MM.1S (cell line): Measurements from ENCODE around the gene RIPK1.
"Not testable (repeated sequence)": the region's sequence is repeated elsewhere in the genome, so short reads cannot be mapped to it uniquely, and the experiment has no call there.

Experiments
- DNase-seq: peaks from one replicate; pipeline ENCODE4 v3.0.0-alpha.2; 2015
- H2AFZ ChIP-seq: fragments of 300-600 bp; sonication (generic); 2 replicates; pipeline ENCODE4 v1.6.0; 2016; ENCODE audit warnings: antibody characterized with exemption, low read length
- H3F3A ChIP-seq: fragments of 300-600 bp; sonication (generic); 2 replicates; pipeline ENCODE4 v1.6.1; 2016; ENCODE audit warnings: mild to moderate bottlenecking, antibody characterized with exemption, low read length, moderate library complexity, mixed read lengths; ENCODE audit not compliant: insufficient read depth
- H3K27ac ChIP-seq: fragments of 300-600 bp; sonication (generic); 2 replicates; pipeline ENCODE4 v1.5.1; 2016; ENCODE audit warnings: mild to moderate bottlenecking, low read length
- H3K27me3 ChIP-seq: fragments of 300-600 bp; sonication (generic); replicated peaks from 2 replicates; pipeline ENCODE4 v1.6.0; 2016; ENCODE audit warnings: low read length; ENCODE audit not compliant: insufficient read depth
- H3K36me3 ChIP-seq: fragments of 300-600 bp; sonication (generic); replicated peaks from 2 replicates; pipeline ENCODE4 v1.6.1; 2016; ENCODE audit warnings: mild to moderate bottlenecking, low read length, mixed read lengths; ENCODE audit not compliant: insufficient read depth
- H3K4me1 ChIP-seq: fragments of 300-600 bp; sonication (generic); 2 replicates; pipeline ENCODE4 v1.6.1; 2016; ENCODE audit warnings: low read length, mixed read lengths
- H3K4me2 ChIP-seq: fragments of 300-600 bp; sonication (generic); 2 replicates; pipeline ENCODE4 v1.6.0; 2016; ENCODE audit warnings: low read depth, low read length
- H3K4me3 ChIP-seq: fragments of 300-600 bp; sonication (generic); 2 replicates; pipeline ENCODE4 v1.5.1; 2016; ENCODE audit warnings: low read length, mixed read lengths
- H3K79me2 ChIP-seq: fragments of 300-600 bp; sonication (generic); 2 replicates; pipeline ENCODE4 v1.6.1; 2016; ENCODE audit warnings: mixed run types, low read length, mixed read lengths
- H3K9ac ChIP-seq: fragments of 300-600 bp; sonication (generic); 2 replicates; pipeline ENCODE4 v1.6.1; 2016; ENCODE audit warnings: low read length, mixed read lengths
- H3K9me2 ChIP-seq: fragments of 300-600 bp; sonication (generic); replicated peaks from 2 replicates; pipeline ENCODE4 v1.6.1; 2016; ENCODE audit warnings: mild to moderate bottlenecking, low read length, mixed read lengths; ENCODE audit not compliant: insufficient read depth
- H3K9me3 ChIP-seq: fragments of 300-600 bp; sonication (generic); replicated peaks from 2 replicates; pipeline ENCODE4 v1.6.1; 2016; ENCODE audit warnings: mild to moderate bottlenecking, low read length, mixed read lengths; ENCODE audit not compliant: insufficient read depth
- H4K20me1 ChIP-seq: fragments of 300-600 bp; sonication (generic); 2 replicates; pipeline ENCODE4 v1.6.1; 2016; ENCODE audit warnings: mild to moderate bottlenecking, low read length, moderate library complexity, mixed read lengths; ENCODE audit not compliant: insufficient read depth
- EZH2 ChIP-seq: fragments of 300-600 bp; sonication (generic); optimal IDR thresholded peaks from 2 replicates; pipeline ENCODE3; 2017; ENCODE audit warnings: low read depth, mild to moderate bottlenecking, antibody characterized with exemption, low read length, mixed read lengths
- EZH2phosphoT487 ChIP-seq: fragments of 300-600 bp; sonication (generic); IDR thresholded peaks from 2 replicates; pipeline ENCODE4 v1.6.1; 2018; ENCODE audit warnings: antibody characterized with exemption, low read length
- TF ChIP-seq, protein P1 (sequence below): fragments of 300-600 bp; sonication (generic); IDR thresholded peaks from 2 replicates; pipeline ENCODE4 v1.5.1; 2016; ENCODE audit warnings: antibody characterized with exemption, low read length, mixed read lengths

Gene RIPK1

DNA sequence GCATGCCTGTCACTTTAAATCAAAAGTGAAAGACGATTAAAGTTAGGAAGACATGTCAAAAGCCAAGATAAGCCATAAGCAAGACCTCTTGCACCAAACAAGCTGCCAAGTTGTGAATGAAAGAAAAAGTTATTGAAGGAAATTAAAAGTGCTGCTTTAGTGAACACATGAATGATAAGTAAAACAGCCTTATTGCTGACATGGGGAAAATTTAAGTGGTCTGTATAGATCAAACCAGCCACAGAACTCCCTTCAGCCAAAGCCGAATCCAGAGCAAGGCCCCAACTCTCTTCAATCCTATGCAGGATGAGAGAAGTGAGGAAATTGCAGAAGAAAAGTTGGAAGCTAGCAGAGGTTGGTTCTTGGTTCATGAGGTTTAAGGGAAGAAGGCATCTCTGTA lies 9.3 kb upstream of the RIPK1 start:
- H3K9me2 ChIP-seq, result no peaks in the 10 kb centered on the region
- TF ChIP-seq EZH2, result no peak
- TF ChIP-seq, protein P1, sequence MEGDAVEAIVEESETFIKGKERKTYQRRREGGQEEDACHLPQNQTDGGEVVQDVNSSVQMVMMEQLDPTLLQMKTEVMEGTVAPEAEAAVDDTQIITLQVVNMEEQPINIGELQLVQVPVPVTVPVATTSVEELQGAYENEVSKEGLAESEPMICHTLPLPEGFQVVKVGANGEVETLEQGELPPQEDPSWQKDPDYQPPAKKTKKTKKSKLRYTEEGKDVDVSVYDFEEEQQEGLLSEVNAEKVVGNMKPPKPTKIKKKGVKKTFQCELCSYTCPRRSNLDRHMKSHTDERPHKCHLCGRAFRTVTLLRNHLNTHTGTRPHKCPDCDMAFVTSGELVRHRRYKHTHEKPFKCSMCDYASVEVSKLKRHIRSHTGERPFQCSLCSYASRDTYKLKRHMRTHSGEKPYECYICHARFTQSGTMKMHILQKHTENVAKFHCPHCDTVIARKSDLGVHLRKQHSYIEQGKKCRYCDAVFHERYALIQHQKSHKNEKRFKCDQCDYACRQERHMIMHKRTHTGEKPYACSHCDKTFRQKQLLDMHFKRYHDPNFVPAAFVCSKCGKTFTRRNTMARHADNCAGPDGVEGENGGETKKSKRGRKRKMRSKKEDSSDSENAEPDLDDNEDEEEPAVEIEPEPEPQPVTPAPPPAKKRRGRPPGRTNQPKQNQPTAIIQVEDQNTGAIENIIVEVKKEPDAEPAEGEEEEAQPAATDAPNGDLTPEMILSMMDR, result no peak
- TF ChIP-seq EZH2phosphoT487, result no peak
- no peaks in the 10 kb centered on the region for H3F3A ChIP-seq
- 0 out of 2 replicates have a peak overlapping the region, but pooled peaks have one; percentile 26 for H2AFZ ChIP-seq
- no peak overlapping the region for H3K4me2 ChIP-seq
- no peak for DNase-seq
- no peaks in the 10 kb centered on the region for H3K27me3 ChIP-seq
- H4K20me1 ChIP-seq, result no peaks in the 10 kb centered on the region
- H3K9me3 ChIP-seq, result no peaks in the 10 kb centered on the region
- no peak overlapping the region for H3K9ac ChIP-seq
- H3K4me3 ChIP-seq, result no peak overlapping the region
- no peaks in the 10 kb centered on the region for H3K79me2 ChIP-seq
- H3K27ac ChIP-seq, result no peak overlapping the region
- no peaks in the 10 kb centered on the region for H3K36me3 ChIP-seq
- no peaks in the 10 kb centered on the region for H3K4me1 ChIP-seq

DNA sequence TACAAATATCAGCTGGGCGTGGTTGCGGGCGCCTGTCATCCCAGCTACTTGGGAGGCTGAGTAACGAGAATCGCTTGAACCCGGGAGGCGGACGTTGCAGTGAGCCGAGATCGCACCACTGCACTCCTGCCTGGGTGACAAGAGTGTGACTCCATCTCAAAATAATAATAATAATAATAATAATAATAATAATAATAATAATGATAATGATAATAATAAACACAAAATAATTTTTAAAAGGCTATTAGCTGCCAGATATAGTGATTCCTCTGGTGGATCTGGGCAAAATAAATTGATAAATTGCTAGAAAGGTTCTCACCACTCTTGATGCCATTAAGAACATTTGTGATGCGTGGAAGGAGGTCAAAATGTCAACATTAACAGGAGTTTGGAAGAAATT lies 8.2 kb upstream of the RIPK1 start:
- H3K79me2 ChIP-seq, H3F3A ChIP-seq, H3K4me1 ChIP-seq, H3K9me3 ChIP-seq, H3K27ac ChIP-seq, H3K9me2 ChIP-seq, H3K36me3 ChIP-seq, H3K27me3 ChIP-seq, H3K4me2 ChIP-seq, DNase-seq, H2AFZ ChIP-seq, H4K20me1 ChIP-seq, H3K4me3 ChIP-seq, H3K9ac ChIP-seq: not testable (repeated sequence)

DNA sequence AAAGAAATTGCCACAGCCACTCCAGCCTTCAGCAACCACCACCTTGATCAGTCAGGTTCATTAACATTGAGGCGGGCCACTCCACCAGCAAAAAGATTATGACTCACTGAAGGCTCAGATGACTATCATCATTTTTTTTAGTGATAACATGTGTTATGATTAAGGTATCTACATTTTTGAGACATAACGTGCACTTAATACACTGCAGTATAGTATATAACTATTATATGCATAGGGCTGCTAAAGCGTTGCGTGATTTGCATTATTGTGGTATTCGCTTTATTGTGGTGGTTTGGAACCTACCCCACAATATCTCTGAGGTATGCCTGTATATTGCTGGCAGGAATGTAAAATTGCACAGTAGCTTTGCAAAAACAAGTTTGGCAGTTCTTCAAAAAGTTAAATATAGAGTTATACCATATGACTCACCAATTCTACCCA lies 6.8 kb upstream of the RIPK1 start:
- no peak overlapping the region for H3K27ac ChIP-seq
- H3K4me2 ChIP-seq, result no peak overlapping the region
- no peaks in the 10 kb centered on the region for H3K4me1 ChIP-seq
- 0 out of 2 replicates have a peak, but pooled peaks cover under 1% of the 10 kb centered on the region for H3F3A ChIP-seq
- H3K4me3 ChIP-seq, result no peak overlapping the region
- H3K36me3 ChIP-seq, result no peaks in the 10 kb centered on the region
- no peaks in the 10 kb centered on the region for H4K20me1 ChIP-seq
- no peak overlapping the region for H2AFZ ChIP-seq
- no peaks in the 10 kb centered on the region for H3K27me3 ChIP-seq
- H3K9me2 ChIP-seq, result no peaks in the 10 kb centered on the region
- no peak overlapping the region for H3K9ac ChIP-seq
- TF ChIP-seq EZH2phosphoT487 (no peak), EZH2 (no peak)
- TF ChIP-seq, protein P1, result no peak
- no peaks in the 10 kb centered on the region for H3K9me3 ChIP-seq
- no peak for DNase-seq
- 0 out of 2 replicates have a peak, but pooled peaks cover 4% of the 10 kb centered on the region for H3K79me2 ChIP-seq

DNA sequence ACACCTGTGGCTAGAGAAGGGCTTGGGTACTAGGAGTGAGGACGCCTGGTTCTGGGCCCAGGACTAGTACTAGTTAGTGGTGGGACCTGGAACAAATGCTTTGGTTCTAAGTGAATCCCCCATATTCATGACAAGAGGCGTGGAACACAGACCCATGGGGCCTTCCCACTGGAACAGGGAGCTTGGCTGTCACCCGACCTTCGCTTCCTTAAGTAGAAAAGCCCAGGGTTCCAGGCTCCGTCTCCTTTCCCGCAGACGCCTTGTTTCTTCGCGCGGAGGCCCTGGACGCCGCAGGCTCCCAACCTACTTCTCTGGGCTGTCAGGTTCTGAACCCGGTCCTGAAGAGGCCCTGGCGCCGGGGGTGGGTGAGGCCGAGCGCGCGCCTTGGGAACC lies 5.0 kb upstream of the RIPK1 start:
- H3K36me3 ChIP-seq, H3K9me2 ChIP-seq, H4K20me1 ChIP-seq, H3K27me3 ChIP-seq, DNase-seq, H3K27ac ChIP-seq, H3K9me3 ChIP-seq, H3F3A ChIP-seq, H3K4me1 ChIP-seq: not testable (repeated sequence)
- peaks cover 11% of the 10 kb centered on the region; the same call in 1 of the 2 replicates for H3K79me2 ChIP-seq
- peak overlapping the region; percentile 90 for H3K4me3 ChIP-seq
- peak overlapping the region; percentile 75; the same call in 1 of the 2 replicates for H3K9ac ChIP-seq
- peak overlapping the region; percentile 91; the same call in 1 of the 2 replicates for H2AFZ ChIP-seq
- H3K4me2 ChIP-seq, result peak overlapping the region; percentile 92; the same call in 1 of the 2 replicates
